ENCODE measurements around the gene TBC1D2B. TPM values are rescaled to one million over a fixed set of nuclear protein-coding genes. Genes with fewer than 3 reads are reported as not detected.
A peak's percentile ranks its signal among the peaks of the same experiment; 100 is the strongest.
"Not testable (repeated sequence)": the region's sequence is repeated elsewhere in the genome, so short reads cannot be mapped to it uniquely, and the experiment has no call there.

Gene TBC1D2B
- total RNA-seq, 1 donor from 2014 or later = 62.3 TPM

- H3K9me3 Mint-ChIP-seq; H3K4me3 Mint-ChIP-seq; intact Hi-C loops (cut with micrococcal nuclease); H3K27me3 Mint-ChIP-seq; DNase-seq: not testable (repeated sequence)
- Mint-ChIP-seq H3K27ac (peak overlapping the region; percentile 3), H3K4me1 (peaks cover 11% of the 10 kb centered on the region), H3K36me3 (ENCODE audit: low read depth) (peaks cover 16% of the 10 kb centered on the region)
These were observed 85.8 kb downstream of the TBC1D2B start for GRCh38 chr15:77991658-77992201.

GRCh38 chr15:77991029-77991406, 86.5 kb downstream of the TBC1D2B start:
- H3K27me3 Mint-ChIP-seq = no peaks in the 10 kb centered on the region
- intact Hi-C loops (cut with micrococcal nuclease) = no loop called here
- peaks cover 12% of the 10 kb centered on the region for H3K36me3 Mint-ChIP-seq (ENCODE audit: low read depth)
- no peak overlapping the region for H3K4me3 Mint-ChIP-seq
- no peak for DNase-seq
- peaks cover 11% of the 10 kb centered on the region for H3K4me1 Mint-ChIP-seq
- H3K27ac Mint-ChIP-seq = peak overlapping the region; percentile 41
- no peaks in the 10 kb centered on the region for H3K9me3 Mint-ChIP-seq

GRCh38 chr15:77989296-77990143, 88.0 kb downstream of the TBC1D2B start:
- Mint-ChIP-seq H3K27me3 (no peaks in the 10 kb centered on the region), H3K4me3 (no peak overlapping the region), H3K27ac (no peak overlapping the region), H3K4me1 (peaks cover 11% of the 10 kb centered on the region), H3K9me3 (no peaks in the 10 kb centered on the region), H3K36me3 (ENCODE audit: low read depth) (peaks cover 12% of the 10 kb centered on the region)
- intact Hi-C loops (cut with micrococcal nuclease) = no loop called here
- no peak for DNase-seq

- H3K27ac Mint-ChIP-seq = no peak overlapping the region
- H3K27me3 Mint-ChIP-seq = no peaks in the 10 kb centered on the region
- intact Hi-C loops (cut with micrococcal nuclease) = no loop called here
- peaks cover 9% of the 10 kb centered on the region for H3K36me3 Mint-ChIP-seq (ENCODE audit: low read depth)
- peaks cover 11% of the 10 kb centered on the region for H3K4me1 Mint-ChIP-seq
- DNase-seq = no peak
- H3K4me3 Mint-ChIP-seq = no peak overlapping the region
- H3K9me3 Mint-ChIP-seq = no peaks in the 10 kb centered on the region
These were observed 88.9 kb downstream of the TBC1D2B start for GRCh38 chr15:77988347-77989295.

GRCh38 chr15:77987765-77988136, 89.8 kb downstream of the TBC1D2B start:
- peaks cover 11% of the 10 kb centered on the region for H3K4me1 Mint-ChIP-seq
- DNase-seq; intact Hi-C loops (cut with micrococcal nuclease); H3K36me3 Mint-ChIP-seq (ENCODE audit: low read depth); H3K9me3 Mint-ChIP-seq; H3K27me3 Mint-ChIP-seq; H3K4me3 Mint-ChIP-seq; H3K27ac Mint-ChIP-seq: not testable (repeated sequence)

GRCh38 chr15:77986891-77987764, 90.4 kb downstream of the TBC1D2B start:
- H3K36me3 Mint-ChIP-seq (ENCODE audit: low read depth) = peaks cover 4% of the 10 kb centered on the region
- DNase-seq = no peak

GRCh38 chr15:77985931-77986480, 91.5 kb downstream of the TBC1D2B start:
- H3K4me1 Mint-ChIP-seq = peaks cover 7% of the 10 kb centered on the region
- no peaks in the 10 kb centered on the region for H3K36me3 Mint-ChIP-seq (ENCODE audit: low read depth)
- H3K9me3 Mint-ChIP-seq = no peaks in the 10 kb centered on the region
- H3K27me3 Mint-ChIP-seq = peaks cover 3% of the 10 kb centered on the region
- no peak overlapping the region for H3K27ac Mint-ChIP-seq
- H3K4me3 Mint-ChIP-seq = no peak overlapping the region
- intact Hi-C loops (cut with micrococcal nuclease) = no loop called here
- peak; percentile 56 for DNase-seq

More at GRCh38 chr15:77986891-77987764, 90.4 kb downstream of the TBC1D2B start:
- peaks cover 11% of the 10 kb centered on the region for H3K4me1 Mint-ChIP-seq
- no peak overlapping the region for H3K4me3 Mint-ChIP-seq
- H3K27me3 Mint-ChIP-seq = peaks cover 3% of the 10 kb centered on the region
- H3K27ac Mint-ChIP-seq = no peak overlapping the region
- H3K9me3 Mint-ChIP-seq = no peaks in the 10 kb centered on the region
- intact Hi-C loops (cut with micrococcal nuclease) = no loop called here

GRCh38 chr15:77985031-77985930, 92.2 kb downstream of the TBC1D2B start:
- H3K27ac Mint-ChIP-seq = no peak overlapping the region
- H3K9me3 Mint-ChIP-seq = no peaks in the 10 kb centered on the region
- DNase-seq = no peak
- peaks cover 4% of the 10 kb centered on the region for H3K27me3 Mint-ChIP-seq
- H3K4me3 Mint-ChIP-seq = no peak overlapping the region
- H3K4me1 Mint-ChIP-seq = peaks cover under 1% of the 10 kb centered on the region
- intact Hi-C loops (cut with micrococcal nuclease) = no loop called here
- H3K36me3 Mint-ChIP-seq (ENCODE audit: low read depth) = no peaks in the 10 kb centered on the region

GRCh38 chr15:77984446-77984861, 93.1 kb downstream of the TBC1D2B start:
- no peaks in the 10 kb centered on the region for H3K9me3 Mint-ChIP-seq
- H3K4me1 Mint-ChIP-seq = no peaks in the 10 kb centered on the region
- no peak overlapping the region for H3K4me3 Mint-ChIP-seq
- no peaks in the 10 kb centered on the region for H3K36me3 Mint-ChIP-seq (ENCODE audit: low read depth)
- peaks cover 4% of the 10 kb centered on the region for H3K27me3 Mint-ChIP-seq
- intact Hi-C loops (cut with micrococcal nuclease) = no loop called here
- no peak overlapping the region for H3K27ac Mint-ChIP-seq
- no peak for DNase-seq

GRCh38 chr15:77983708-77984445, 93.6 kb downstream of the TBC1D2B start:
- DNase-seq = no peak

GRCh38 chr15:77983091-77983707, 94.3 kb downstream of the TBC1D2B start:
- H3K4me3 Mint-ChIP-seq = no peak overlapping the region
- H3K4me1 Mint-ChIP-seq = no peaks in the 10 kb centered on the region
- DNase-seq = no peak
- peaks cover 4% of the 10 kb centered on the region for H3K27me3 Mint-ChIP-seq
- no peak overlapping the region for H3K27ac Mint-ChIP-seq
- H3K9me3 Mint-ChIP-seq = no peaks in the 10 kb centered on the region
- intact Hi-C loops (cut with micrococcal nuclease) = no loop called here
- H3K36me3 Mint-ChIP-seq (ENCODE audit: low read depth) = no peaks in the 10 kb centered on the region

More at GRCh38 chr15:77983708-77984445, 93.6 kb downstream of the TBC1D2B start:
- H3K4me3 Mint-ChIP-seq = no peak overlapping the region
- H3K4me1 Mint-ChIP-seq = no peaks in the 10 kb centered on the region
- H3K36me3 Mint-ChIP-seq (ENCODE audit: low read depth) = no peaks in the 10 kb centered on the region
- H3K27ac Mint-ChIP-seq = no peak overlapping the region
- intact Hi-C loops (cut with micrococcal nuclease) = no loop called here
- no peaks in the 10 kb centered on the region for H3K9me3 Mint-ChIP-seq
- H3K27me3 Mint-ChIP-seq = peaks cover 4% of the 10 kb centered on the region

Measured in activated CD4-positive, alpha-beta T cell treated with anti-CD3 and anti-CD28 coated beads, Interleukin-2, amount 10 ng/mL, durations not matched to agents 24 days and 14 days (primary cell).